Lower leg skin (tissue), 4 donors: Measurements from ENCODE around the gene KRT75. TPM values are rescaled to one million over a fixed set of nuclear protein-coding genes. Genes with fewer than 3 reads are reported as not detected.

Experiments used
- DNase-seq, 2 donors: peaks; one replicate each; pipeline ENCODE4 v3.0.0-alpha.2; 2019; ENCODE audit warnings: low spot score in 2 of 2
- H3K4me3 ChIP-seq: fragments of 200-600 bp; sonication (generic); 2 replicates; pipeline ENCODE4 v1.5.1; 2017; ENCODE audit warnings: mild to moderate bottlenecking, low read depth; ENCODE audit not compliant: poor library complexity, severe bottlenecking
- CTCF ChIP-seq, 3 donors: fragments of 450-650 bp; IDR thresholded peaks; one replicate each; pipeline ENCODE4 v1.5.1; 2016; ENCODE audit warnings: antibody characterized with exemption in 3 of 3, mild to moderate bottlenecking in 3 of 3, moderate library complexity in 2 of 3
- POLR2A ChIP-seq, 2 donors: fragments of 450-650 bp; IDR thresholded peaks; one replicate each; pipeline ENCODE4 v1.6.1; 2016 to 2017; ENCODE audit warnings: antibody characterized with exemption in 2 of 2, mild to moderate bottlenecking in 1 of 2, moderate library complexity in 1 of 2
- WGBS, 2 donors: methylation state at CpG; one replicate each; pipeline ENCODE4 v1.1.5; 2018; 5-methylcytosine and 5-hydroxymethylcytosine counted together
- intact Hi-C: fragments of 100-400 bp; cut with DNase I; formaldehyde crosslinking; loops from one replicate; pipeline ENCODE4 v1.15.0; 2023; ENCODE audit warnings: low total_unique reads
- total RNA-seq, 4 donors: library from RNA; depleted of rRNA; stranded (reverse); fragments of >200 nt; gene quantifications; one replicate each; pipeline ENCODE4 v1.1.0, GENCODE V29; 2016

The KRT75 gene
- total RNA-seq, 4 donors from 2014 or later: 1.6 to 31.9 (median 4.9) TPM

DNA sequence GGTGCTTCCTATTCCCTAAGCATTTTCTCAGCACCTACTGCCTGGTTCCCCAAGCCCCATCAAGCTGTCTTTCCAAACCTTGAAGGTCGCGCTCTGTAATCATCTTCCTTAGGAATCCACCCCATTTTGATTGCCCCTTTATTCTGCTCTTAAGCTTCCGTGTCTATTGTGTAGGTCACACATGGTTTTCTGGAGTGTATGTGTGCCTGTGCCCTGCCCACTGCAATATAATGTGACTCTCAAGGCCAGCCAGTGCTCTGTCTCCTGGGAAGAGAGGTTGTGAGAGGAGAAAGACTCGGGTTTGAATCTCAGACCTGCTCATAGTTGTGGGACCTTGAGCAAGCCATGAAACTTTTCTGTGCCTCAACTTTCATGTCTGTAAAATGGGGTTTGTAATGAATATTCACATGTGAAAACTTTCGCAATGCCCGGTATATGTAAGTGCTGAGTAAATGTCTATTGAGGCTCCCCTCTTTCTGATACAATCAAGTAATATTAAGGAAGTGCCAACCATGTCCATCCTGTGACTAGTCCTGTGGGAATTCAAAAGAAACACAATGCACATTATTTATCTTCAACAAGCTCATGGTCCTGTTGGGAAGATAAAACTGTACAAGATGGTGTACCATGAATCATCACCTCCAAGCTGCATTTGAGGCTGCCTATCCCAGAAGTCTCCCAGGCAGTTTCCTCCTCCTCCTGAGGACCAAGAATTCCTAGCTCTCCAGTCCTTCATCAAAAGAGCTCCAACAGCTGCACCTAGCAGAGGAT, 774 bp upstream of the KRT75 start:
- peak in 1 of 2 donors; percentile 17 for DNase-seq
- 93% methylated on average over 6 of the region's 6 CpGs for WGBS, 2 donors
- intact Hi-C loops: no loop called here
- no peak overlapping the region for H3K4me3 ChIP-seq
- no peak for TF ChIP-seq POLR2A (IDR thresholded peaks at IDR 0.05)
- no peak for TF ChIP-seq CTCF (IDR thresholded peaks at IDR 0.05)

DNA sequence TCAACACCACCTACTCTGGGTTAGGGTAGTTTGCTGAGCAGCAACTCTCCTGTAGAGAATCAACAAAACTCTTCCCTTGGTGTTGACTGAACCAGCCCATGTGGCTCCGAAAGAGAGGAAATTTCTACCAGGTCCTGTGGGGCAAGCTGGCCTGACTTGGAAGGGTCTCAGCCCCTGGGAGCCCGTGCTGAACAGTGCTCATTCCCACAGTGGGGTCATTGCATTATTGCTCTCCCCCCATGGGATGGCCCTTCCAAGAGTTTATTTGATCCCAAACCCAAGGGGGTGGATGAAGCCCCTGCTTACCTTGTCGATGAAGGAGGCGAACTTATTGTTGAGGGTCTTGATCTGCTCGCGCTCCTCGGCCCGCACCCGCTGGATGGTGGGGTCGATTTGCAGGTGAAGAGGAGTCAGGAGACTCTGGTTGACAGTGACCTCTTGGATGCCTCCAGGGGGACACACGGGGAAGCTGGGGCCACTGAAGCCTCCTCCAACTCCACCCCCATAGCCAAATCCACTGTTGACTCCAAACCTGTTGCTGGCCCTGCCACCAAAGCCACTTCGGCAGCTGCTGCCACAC, 580 bp downstream of the KRT75 start:
- WGBS, 2 donors: 90 to 94% methylated on average over 12 of the region's 12 CpGs
- TF ChIP-seq CTCF (IDR thresholded peaks at IDR 0.05) (no peak), POLR2A (IDR thresholded peaks at IDR 0.05) (no peak)
- no peak overlapping the region for H3K4me3 ChIP-seq
- DNase-seq: peak in 1 of 2 donors; percentile 70
- intact Hi-C loops: no loop called here

DNA sequence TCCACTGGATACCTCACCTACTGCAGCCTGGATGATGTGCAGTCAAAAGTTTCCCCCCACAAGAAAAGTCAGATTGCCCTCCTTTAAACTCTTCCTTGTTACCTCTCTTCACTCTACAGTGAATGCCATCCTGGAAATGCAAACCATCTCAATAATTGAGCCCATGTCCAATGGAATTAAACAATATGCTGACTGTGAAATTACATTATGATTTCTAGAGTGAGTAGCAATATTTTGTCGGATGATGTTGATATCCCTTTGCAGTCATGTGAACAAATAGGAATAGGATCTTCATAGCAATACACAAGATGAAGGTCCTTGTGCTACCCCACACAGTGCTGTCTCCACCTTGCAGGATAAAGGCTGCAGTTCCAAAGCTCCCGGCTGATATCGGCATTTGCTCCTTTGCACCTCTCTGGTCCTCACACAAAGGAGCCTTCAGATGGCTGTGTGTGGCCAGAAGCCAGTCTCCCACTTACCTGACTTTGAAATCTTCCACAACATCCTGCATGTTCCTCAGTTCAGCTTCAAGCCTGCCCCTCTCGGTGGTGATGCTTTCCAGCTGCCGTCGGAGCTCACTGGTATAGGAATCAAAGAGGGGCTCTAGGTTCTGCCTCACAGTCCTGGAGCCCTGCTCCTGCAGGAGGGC, 1.5 kb downstream of the KRT75 start:
- TF ChIP-seq POLR2A (IDR thresholded peaks at IDR 0.05) (no peak), CTCF (IDR thresholded peaks at IDR 0.05) (no peak)
- WGBS, 2 donors: 88 to 92% methylated on average over 6 of the region's 6 CpGs
- intact Hi-C loops: no loop called here
- no peak overlapping the region for H3K4me3 ChIP-seq
- peak in 1 of 2 donors; percentile 50 for DNase-seq

- no peak for DNase-seq
- intact Hi-C loops: no loop called here
- no peak overlapping the region for H3K4me3 ChIP-seq
- WGBS, 2 donors: 85 to 97% methylated on average over 10 of the region's 10 CpGs
- TF ChIP-seq POLR2A (IDR thresholded peaks at IDR 0.05) (no peak), CTCF (IDR thresholded peaks at IDR 0.05) (no peak)
Measured at GRCh38 chr12:52428121-52428520, 6.0 kb downstream of the KRT75 start.

DNA sequence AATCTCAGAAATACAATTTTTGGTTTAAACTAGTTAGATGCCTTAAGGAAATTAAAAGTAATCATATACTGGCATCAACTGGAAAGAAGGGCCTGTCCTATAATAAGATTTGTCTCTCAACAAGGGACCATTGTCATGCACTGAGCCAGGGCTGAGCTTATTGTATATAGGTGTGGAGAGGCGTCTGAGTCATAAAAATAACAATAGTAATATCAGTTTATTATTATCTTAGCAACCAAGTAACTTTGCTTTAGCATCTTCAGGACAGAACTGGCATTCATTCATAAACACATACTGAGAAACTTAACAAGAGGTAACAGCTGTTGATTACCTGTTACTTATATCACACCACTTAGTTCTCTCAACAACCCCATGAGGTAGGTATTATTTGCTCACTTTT, 7.1 kb downstream of the KRT75 start:
- 52 to 69% methylated on average over 1 of the region's 1 CpG for WGBS, 2 donors
- intact Hi-C loops: no loop called here
- TF ChIP-seq POLR2A (IDR thresholded peaks at IDR 0.05): no peak
- no peak for TF ChIP-seq CTCF (IDR thresholded peaks at IDR 0.05)
- no peak for DNase-seq
- no peak overlapping the region for H3K4me3 ChIP-seq
